ENCODE results near the gene MYL6. TPM values are rescaled to one million over a fixed set of nuclear protein-coding genes. Genes with fewer than 3 reads are reported as not detected.

Gene MYL6
- total and polyA plus RNA-seq, 9 of the 15 experiments (the other 6 are each of a cell fraction or from before 2014, with no cell fraction given) = 557 to 1,664 (median 958) TPM

DNA sequence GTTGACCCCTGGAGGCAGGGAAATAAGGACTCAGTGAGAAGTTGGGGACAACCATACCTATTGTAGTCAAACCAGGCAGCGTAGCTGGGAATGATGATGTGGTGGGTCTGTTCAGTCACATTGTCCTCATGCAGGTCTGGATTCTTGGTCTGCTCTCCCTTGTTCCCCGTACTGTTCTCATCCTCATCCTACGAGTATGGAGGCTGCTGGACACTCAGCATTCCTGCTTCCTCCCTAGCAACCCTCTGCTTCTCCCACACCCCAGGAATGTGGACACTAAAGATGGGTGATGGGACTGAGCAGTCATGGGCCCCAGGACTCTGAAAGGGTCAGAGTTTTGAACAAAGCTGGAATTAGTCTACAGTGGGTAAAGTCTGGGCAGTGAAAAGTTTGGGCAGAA lies 20.2 kb downstream of the MYL6 start (continued):
- TF ChIP-seq, protein P1, sequence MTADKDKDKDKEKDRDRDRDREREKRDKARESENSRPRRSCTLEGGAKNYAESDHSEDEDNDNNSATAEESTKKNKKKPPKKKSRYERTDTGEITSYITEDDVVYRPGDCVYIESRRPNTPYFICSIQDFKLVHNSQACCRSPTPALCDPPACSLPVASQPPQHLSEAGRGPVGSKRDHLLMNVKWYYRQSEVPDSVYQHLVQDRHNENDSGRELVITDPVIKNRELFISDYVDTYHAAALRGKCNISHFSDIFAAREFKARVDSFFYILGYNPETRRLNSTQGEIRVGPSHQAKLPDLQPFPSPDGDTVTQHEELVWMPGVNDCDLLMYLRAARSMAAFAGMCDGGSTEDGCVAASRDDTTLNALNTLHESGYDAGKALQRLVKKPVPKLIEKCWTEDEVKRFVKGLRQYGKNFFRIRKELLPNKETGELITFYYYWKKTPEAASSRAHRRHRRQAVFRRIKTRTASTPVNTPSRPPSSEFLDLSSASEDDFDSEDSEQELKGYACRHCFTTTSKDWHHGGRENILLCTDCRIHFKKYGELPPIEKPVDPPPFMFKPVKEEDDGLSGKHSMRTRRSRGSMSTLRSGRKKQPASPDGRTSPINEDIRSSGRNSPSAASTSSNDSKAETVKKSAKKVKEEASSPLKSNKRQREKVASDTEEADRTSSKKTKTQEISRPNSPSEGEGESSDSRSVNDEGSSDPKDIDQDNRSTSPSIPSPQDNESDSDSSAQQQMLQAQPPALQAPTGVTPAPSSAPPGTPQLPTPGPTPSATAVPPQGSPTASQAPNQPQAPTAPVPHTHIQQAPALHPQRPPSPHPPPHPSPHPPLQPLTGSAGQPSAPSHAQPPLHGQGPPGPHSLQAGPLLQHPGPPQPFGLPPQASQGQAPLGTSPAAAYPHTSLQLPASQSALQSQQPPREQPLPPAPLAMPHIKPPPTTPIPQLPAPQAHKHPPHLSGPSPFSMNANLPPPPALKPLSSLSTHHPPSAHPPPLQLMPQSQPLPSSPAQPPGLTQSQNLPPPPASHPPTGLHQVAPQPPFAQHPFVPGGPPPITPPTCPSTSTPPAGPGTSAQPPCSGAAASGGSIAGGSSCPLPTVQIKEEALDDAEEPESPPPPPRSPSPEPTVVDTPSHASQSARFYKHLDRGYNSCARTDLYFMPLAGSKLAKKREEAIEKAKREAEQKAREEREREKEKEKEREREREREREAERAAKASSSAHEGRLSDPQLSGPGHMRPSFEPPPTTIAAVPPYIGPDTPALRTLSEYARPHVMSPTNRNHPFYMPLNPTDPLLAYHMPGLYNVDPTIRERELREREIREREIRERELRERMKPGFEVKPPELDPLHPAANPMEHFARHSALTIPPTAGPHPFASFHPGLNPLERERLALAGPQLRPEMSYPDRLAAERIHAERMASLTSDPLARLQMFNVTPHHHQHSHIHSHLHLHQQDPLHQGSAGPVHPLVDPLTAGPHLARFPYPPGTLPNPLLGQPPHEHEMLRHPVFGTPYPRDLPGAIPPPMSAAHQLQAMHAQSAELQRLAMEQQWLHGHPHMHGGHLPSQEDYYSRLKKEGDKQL (CRISPR knock-in tag; IDR thresholded peaks at IDR 0.05; ENCODE audit: borderline replicate concordance) = no peak
- TF ChIP-seq ZNF263 (CRISPR knock-in tag; IDR thresholded peaks at IDR 0.05; ENCODE audit: borderline replicate concordance) (no peak), MCM2 (IDR thresholded peaks at IDR 0.05; ENCODE audit: low read depth) (no peak), KAT8 (IDR thresholded peaks at IDR 0.05; ENCODE audit: low read depth) (no peak), CC2D1A (IDR thresholded peaks at IDR 0.05) (no peak), CBFA2T3 (IDR thresholded peaks at IDR 0.05) (no peak), ZNF384 (IDR thresholded peaks at IDR 0.05; ENCODE audit: low read depth, low read length) (no peak), FIP1L1 (IDR thresholded peaks at IDR 0.05; ENCODE audit: low read depth, low read length, poor library complexity, severe bottlenecking) (no peak), NCOR1 (IDR thresholded peaks at IDR 0.05) (no peak)
- TF ChIP-seq, protein P2, sequence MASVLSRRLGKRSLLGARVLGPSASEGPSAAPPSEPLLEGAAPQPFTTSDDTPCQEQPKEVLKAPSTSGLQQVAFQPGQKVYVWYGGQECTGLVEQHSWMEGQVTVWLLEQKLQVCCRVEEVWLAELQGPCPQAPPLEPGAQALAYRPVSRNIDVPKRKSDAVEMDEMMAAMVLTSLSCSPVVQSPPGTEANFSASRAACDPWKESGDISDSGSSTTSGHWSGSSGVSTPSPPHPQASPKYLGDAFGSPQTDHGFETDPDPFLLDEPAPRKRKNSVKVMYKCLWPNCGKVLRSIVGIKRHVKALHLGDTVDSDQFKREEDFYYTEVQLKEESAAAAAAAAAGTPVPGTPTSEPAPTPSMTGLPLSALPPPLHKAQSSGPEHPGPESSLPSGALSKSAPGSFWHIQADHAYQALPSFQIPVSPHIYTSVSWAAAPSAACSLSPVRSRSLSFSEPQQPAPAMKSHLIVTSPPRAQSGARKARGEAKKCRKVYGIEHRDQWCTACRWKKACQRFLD (CRISPR knock-in tag; IDR thresholded peaks at IDR 0.05) = no peak
- TF ChIP-seq, protein P3, sequence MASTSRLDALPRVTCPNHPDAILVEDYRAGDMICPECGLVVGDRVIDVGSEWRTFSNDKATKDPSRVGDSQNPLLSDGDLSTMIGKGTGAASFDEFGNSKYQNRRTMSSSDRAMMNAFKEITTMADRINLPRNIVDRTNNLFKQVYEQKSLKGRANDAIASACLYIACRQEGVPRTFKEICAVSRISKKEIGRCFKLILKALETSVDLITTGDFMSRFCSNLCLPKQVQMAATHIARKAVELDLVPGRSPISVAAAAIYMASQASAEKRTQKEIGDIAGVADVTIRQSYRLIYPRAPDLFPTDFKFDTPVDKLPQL (IDR thresholded peaks at IDR 0.05; ENCODE audit: extremely low read depth, insufficient read length) = no peak
- TF ChIP-seq, protein P4, sequence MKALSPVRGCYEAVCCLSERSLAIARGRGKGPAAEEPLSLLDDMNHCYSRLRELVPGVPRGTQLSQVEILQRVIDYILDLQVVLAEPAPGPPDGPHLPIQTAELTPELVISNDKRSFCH (CRISPR knock-in tag; IDR thresholded peaks at IDR 0.05) = no peak
- TF ChIP-seq, protein P4 (tag; IDR thresholded peaks at IDR 0.05) = no peak

All from K562 (cell line).